Measurements from ENCODE around the gene THOC2.

DNA sequence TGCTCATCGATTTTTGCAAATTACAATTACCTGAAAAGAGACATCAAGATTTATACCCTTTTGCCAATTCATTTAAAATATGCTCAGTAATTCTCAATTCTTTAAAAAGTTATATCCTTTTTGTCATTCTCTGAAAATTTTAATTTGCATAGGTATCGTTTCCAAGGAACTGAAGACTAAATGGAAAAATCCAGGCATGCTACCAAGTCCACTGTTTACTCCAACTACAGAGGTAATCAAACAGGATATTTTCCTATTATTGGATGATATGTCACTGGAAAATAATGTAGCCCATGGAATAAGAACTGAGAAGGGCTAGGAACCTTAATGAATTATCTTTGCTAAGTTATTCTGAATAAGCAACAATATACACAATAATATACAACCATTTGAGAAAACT is 132.7 kb downstream of the THOC2 start:
- TF ChIP-seq STAT5A (IDR thresholded peaks at IDR 0.05; ENCODE audit: borderline replicate concordance, low read length) (no peak), NFE2 (IDR thresholded peaks at IDR 0.05; ENCODE audit: low read depth) (no peak), KDM1A (IDR thresholded peaks at IDR 0.05) (no peak), ARNT (IDR thresholded peaks at IDR 0.05) (no peak), ZNF143 (CRISPR knock-in tag; IDR thresholded peaks at IDR 0.05) (no peak), LEF1 (IDR thresholded peaks at IDR 0.05) (no peak), EZH2 (IDR thresholded peaks at IDR 0.05; ENCODE audit: borderline replicate concordance, low read depth, low read length) (no peak), NFIC (IDR thresholded peaks at IDR 0.05) (no peak), POLR2AphosphoS5 (IDR thresholded peaks at IDR 0.05; ENCODE audit: control insufficient read depth, insufficient read depth, low read depth, low read length) (no peak), ZBTB7A (IDR thresholded peaks at IDR 0.05; ENCODE audit: borderline replicate concordance, control insufficient read depth, low read depth, low read length) (no peak)
- TF ChIP-seq, protein P1, sequence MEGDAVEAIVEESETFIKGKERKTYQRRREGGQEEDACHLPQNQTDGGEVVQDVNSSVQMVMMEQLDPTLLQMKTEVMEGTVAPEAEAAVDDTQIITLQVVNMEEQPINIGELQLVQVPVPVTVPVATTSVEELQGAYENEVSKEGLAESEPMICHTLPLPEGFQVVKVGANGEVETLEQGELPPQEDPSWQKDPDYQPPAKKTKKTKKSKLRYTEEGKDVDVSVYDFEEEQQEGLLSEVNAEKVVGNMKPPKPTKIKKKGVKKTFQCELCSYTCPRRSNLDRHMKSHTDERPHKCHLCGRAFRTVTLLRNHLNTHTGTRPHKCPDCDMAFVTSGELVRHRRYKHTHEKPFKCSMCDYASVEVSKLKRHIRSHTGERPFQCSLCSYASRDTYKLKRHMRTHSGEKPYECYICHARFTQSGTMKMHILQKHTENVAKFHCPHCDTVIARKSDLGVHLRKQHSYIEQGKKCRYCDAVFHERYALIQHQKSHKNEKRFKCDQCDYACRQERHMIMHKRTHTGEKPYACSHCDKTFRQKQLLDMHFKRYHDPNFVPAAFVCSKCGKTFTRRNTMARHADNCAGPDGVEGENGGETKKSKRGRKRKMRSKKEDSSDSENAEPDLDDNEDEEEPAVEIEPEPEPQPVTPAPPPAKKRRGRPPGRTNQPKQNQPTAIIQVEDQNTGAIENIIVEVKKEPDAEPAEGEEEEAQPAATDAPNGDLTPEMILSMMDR (IDR thresholded peaks at IDR 0.05 in 2 of 3, conservative IDR thresholded peaks at IDR 0.05 in 1 of 3; ENCODE audit: insufficient read depth in 2 of 3, low read depth in 1 of 3, low read length in 3 of 3): no peak
- TF ChIP-seq, protein P2, sequence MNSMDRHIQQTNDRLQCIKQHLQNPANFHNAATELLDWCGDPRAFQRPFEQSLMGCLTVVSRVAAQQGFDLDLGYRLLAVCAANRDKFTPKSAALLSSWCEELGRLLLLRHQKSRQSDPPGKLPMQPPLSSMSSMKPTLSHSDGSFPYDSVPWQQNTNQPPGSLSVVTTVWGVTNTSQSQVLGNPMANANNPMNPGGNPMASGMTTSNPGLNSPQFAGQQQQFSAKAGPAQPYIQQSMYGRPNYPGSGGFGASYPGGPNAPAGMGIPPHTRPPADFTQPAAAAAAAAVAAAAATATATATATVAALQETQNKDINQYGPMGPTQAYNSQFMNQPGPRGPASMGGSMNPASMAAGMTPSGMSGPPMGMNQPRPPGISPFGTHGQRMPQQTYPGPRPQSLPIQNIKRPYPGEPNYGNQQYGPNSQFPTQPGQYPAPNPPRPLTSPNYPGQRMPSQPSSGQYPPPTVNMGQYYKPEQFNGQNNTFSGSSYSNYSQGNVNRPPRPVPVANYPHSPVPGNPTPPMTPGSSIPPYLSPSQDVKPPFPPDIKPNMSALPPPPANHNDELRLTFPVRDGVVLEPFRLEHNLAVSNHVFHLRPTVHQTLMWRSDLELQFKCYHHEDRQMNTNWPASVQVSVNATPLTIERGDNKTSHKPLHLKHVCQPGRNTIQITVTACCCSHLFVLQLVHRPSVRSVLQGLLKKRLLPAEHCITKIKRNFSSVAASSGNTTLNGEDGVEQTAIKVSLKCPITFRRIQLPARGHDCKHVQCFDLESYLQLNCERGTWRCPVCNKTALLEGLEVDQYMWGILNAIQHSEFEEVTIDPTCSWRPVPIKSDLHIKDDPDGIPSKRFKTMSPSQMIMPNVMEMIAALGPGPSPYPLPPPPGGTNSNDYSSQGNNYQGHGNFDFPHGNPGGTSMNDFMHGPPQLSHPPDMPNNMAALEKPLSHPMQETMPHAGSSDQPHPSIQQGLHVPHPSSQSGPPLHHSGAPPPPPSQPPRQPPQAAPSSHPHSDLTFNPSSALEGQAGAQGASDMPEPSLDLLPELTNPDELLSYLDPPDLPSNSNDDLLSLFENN (IDR thresholded peaks at IDR 0.05; ENCODE audit: low read depth in 2 of 2, low read length in 2 of 2): no peak
- TF ChIP-seq, protein P3, sequence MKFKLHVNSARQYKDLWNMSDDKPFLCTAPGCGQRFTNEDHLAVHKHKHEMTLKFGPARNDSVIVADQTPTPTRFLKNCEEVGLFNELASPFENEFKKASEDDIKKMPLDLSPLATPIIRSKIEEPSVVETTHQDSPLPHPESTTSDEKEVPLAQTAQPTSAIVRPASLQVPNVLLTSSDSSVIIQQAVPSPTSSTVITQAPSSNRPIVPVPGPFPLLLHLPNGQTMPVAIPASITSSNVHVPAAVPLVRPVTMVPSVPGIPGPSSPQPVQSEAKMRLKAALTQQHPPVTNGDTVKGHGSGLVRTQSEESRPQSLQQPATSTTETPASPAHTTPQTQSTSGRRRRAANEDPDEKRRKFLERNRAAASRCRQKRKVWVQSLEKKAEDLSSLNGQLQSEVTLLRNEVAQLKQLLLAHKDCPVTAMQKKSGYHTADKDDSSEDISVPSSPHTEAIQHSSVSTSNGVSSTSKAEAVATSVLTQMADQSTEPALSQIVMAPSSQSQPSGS (CRISPR knock-in tag; IDR thresholded peaks at IDR 0.05): no peak
